ENCODE measurements around the gene MOCS1.

GRCh38 chr6:39910164-39910563 lies 24.1 kb downstream of the MOCS1 start:
- no peak for TF ChIP-seq POLR2A (IDR thresholded peaks at IDR 0.05; ENCODE audit: extremely low read depth, insufficient read length)
- TF ChIP-seq, protein P1, sequence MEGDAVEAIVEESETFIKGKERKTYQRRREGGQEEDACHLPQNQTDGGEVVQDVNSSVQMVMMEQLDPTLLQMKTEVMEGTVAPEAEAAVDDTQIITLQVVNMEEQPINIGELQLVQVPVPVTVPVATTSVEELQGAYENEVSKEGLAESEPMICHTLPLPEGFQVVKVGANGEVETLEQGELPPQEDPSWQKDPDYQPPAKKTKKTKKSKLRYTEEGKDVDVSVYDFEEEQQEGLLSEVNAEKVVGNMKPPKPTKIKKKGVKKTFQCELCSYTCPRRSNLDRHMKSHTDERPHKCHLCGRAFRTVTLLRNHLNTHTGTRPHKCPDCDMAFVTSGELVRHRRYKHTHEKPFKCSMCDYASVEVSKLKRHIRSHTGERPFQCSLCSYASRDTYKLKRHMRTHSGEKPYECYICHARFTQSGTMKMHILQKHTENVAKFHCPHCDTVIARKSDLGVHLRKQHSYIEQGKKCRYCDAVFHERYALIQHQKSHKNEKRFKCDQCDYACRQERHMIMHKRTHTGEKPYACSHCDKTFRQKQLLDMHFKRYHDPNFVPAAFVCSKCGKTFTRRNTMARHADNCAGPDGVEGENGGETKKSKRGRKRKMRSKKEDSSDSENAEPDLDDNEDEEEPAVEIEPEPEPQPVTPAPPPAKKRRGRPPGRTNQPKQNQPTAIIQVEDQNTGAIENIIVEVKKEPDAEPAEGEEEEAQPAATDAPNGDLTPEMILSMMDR (IDR thresholded peaks at IDR 0.05; ENCODE audit: low read depth, low read length): no peak
- TF ChIP-seq, protein P2, sequence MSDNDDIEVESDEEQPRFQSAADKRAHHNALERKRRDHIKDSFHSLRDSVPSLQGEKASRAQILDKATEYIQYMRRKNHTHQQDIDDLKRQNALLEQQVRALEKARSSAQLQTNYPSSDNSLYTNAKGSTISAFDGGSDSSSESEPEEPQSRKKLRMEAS (IDR thresholded peaks at IDR 0.05; ENCODE audit: low read depth, low read length): no peak

Data from NB4 (cell line).